Astrocyte (in vitro differentiated cells and primary cell): ENCODE data around the gene EID3. TPM values are rescaled to one million over a fixed set of nuclear protein-coding genes. Genes with fewer than 3 reads are reported as not detected.
"Not testable (repeated sequence)": the region's sequence is repeated elsewhere in the genome, so short reads cannot be mapped to it uniquely, and the experiment has no call there.

Experiments
- DNase-seq: peaks from one replicate; pipeline ENCODE4 v3.0.0-alpha.2; 2010; ENCODE audit warnings: low read depth
- FAIRE-seq: peaks from 2 replicates; lab custom pipeline; 2011; peaks lifted over from hg19 to GRCh38; lab: Jason Lieb, UNC
- H2AFZ ChIP-seq: 2 replicates; pipeline ENCODE4 v1.6.0; 2012; ENCODE audit warnings: low read depth, low read length, inconsistent platforms
- H3K27ac ChIP-seq: 2 replicates; pipeline ENCODE4 v1.5.1; 2011; ENCODE audit warnings: low read depth, low read length, inconsistent platforms
- H3K27me3 ChIP-seq: 2 replicates; pipeline ENCODE4 v1.6.0; 2011; ENCODE audit warnings: low read length, inconsistent platforms; ENCODE audit not compliant: insufficient read depth
- H3K36me3 ChIP-seq: 2 replicates; pipeline ENCODE4 v1.5.1; 2011; ENCODE audit warnings: low read length, inconsistent platforms; ENCODE audit not compliant: insufficient read depth
- H3K4me1 ChIP-seq: 2 replicates; pipeline ENCODE4 v1.5.1; 2011; ENCODE audit warnings: low read length, inconsistent platforms; ENCODE audit not compliant: insufficient read depth
- H3K4me2 ChIP-seq: 2 replicates; pipeline ENCODE4 v1.6.0; 2012; ENCODE audit warnings: low read length, inconsistent platforms
- H3K4me3 ChIP-seq: 2 replicates; pipeline ENCODE4 v1.5.1; 2011; ENCODE audit warnings: low read depth, mild to moderate bottlenecking, low read length, inconsistent platforms; ENCODE audit not compliant: insufficient read depth
- H3K79me2 ChIP-seq: 2 replicates; pipeline ENCODE4 v1.6.0; 2012; ENCODE audit warnings: mild to moderate bottlenecking, low read length, inconsistent platforms; ENCODE audit not compliant: insufficient read depth
- H3K9ac ChIP-seq: 2 replicates; pipeline ENCODE4 v1.6.0; 2012; ENCODE audit warnings: mild to moderate bottlenecking, low read length, inconsistent platforms
- H3K9me3 ChIP-seq: 2 replicates; pipeline ENCODE4 v1.5.1; 2012; ENCODE audit warnings: low read depth, mild to moderate bottlenecking, low read length, inconsistent platforms; ENCODE audit not compliant: insufficient read depth
- H4K20me1 ChIP-seq: 2 replicates; pipeline ENCODE4 v1.6.0; 2012; ENCODE audit warnings: low read length, inconsistent platforms; ENCODE audit not compliant: insufficient read depth
- H3K27ac Mint-ChIP-seq: one replicate; pipeline ENCODE4 v1.8.0; 2021; ENCODE audit warnings: mild to moderate bottlenecking, mixed read lengths; ENCODE audit not compliant: unreplicated experiment
- H3K27me3 Mint-ChIP-seq: one replicate; pipeline ENCODE4 v1.8.0; 2021; ENCODE audit warnings: low read depth, mixed read lengths; ENCODE audit not compliant: unreplicated experiment
- H3K36me3 Mint-ChIP-seq: one replicate; pipeline ENCODE4 v1.8.0; 2021; ENCODE audit warnings: low read depth, mixed read lengths; ENCODE audit not compliant: unreplicated experiment
- H3K4me1 Mint-ChIP-seq: one replicate; pipeline ENCODE4 v1.8.0; 2021; ENCODE audit warnings: low read depth, mixed read lengths; ENCODE audit not compliant: unreplicated experiment
- H3K4me3 Mint-ChIP-seq: one replicate; pipeline ENCODE4 v1.8.0; 2021; ENCODE audit warnings: mild to moderate bottlenecking, moderate library complexity, mixed read lengths; ENCODE audit not compliant: unreplicated experiment
- H3K9me3 Mint-ChIP-seq: one replicate; pipeline ENCODE4 v1.8.0; 2021; ENCODE audit warnings: mild to moderate bottlenecking, mixed read lengths; ENCODE audit not compliant: unreplicated experiment
- EZH2 ChIP-seq: IDR thresholded peaks from 2 replicates; pipeline ENCODE4 v1.6.1; 2012; ENCODE audit warnings: mild to moderate bottlenecking, low read length, inconsistent platforms; ENCODE audit not compliant: insufficient read depth
- total RNA-seq: library from RNA; stranded (reverse); gene quantifications from 2 replicates; pipeline ENCODE4 v1.2.1, GENCODE V29; 2021
- TF ChIP-seq, protein P1 (sequence below): IDR thresholded peaks from 2 replicates; pipeline ENCODE4 v1.5.1; 2011; ENCODE audit warnings: low read depth, mild to moderate bottlenecking, inconsistent platforms, low read length, moderate library complexity; ENCODE audit not compliant: insufficient read depth

The EID3 gene
- total RNA-seq, 1 donor from 2014 or later, result 1.9 TPM

GRCh38 chr12:104320627-104321024 is 17.1 kb downstream of the EID3 start:
- Histone ChIP-seq H3K4me2 (no peak overlapping the region), H3K9me3 (no peaks in the 10 kb centered on the region), H3K79me2 (peaks cover 33% of the 10 kb centered on the region), H3K27ac (no peak overlapping the region), H3K36me3 (peaks cover 66% of the 10 kb centered on the region), H3K27me3 (no peaks in the 10 kb centered on the region), H2AFZ (no peak overlapping the region), H3K9ac (no peak overlapping the region), H4K20me1 (peaks cover 37% of the 10 kb centered on the region), H3K4me1 (no peaks in the 10 kb centered on the region), H3K4me3 (no peak overlapping the region)
- Mint-ChIP-seq H3K27ac (no peak overlapping the region), H3K9me3 (no peaks in the 10 kb centered on the region), H3K4me1 (no peaks in the 10 kb centered on the region), H3K4me3 (no peak overlapping the region), H3K27me3 (no peaks in the 10 kb centered on the region), H3K36me3 (peaks cover 16% of the 10 kb centered on the region)
- FAIRE-seq (no peak), DNase-seq (no peak)
- TF ChIP-seq, protein P1, sequence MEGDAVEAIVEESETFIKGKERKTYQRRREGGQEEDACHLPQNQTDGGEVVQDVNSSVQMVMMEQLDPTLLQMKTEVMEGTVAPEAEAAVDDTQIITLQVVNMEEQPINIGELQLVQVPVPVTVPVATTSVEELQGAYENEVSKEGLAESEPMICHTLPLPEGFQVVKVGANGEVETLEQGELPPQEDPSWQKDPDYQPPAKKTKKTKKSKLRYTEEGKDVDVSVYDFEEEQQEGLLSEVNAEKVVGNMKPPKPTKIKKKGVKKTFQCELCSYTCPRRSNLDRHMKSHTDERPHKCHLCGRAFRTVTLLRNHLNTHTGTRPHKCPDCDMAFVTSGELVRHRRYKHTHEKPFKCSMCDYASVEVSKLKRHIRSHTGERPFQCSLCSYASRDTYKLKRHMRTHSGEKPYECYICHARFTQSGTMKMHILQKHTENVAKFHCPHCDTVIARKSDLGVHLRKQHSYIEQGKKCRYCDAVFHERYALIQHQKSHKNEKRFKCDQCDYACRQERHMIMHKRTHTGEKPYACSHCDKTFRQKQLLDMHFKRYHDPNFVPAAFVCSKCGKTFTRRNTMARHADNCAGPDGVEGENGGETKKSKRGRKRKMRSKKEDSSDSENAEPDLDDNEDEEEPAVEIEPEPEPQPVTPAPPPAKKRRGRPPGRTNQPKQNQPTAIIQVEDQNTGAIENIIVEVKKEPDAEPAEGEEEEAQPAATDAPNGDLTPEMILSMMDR, result no peak
- TF ChIP-seq EZH2, result no peak

- no peaks in the 10 kb centered on the region for H3K9me3 Mint-ChIP-seq
- no peak overlapping the region for H3K27ac Mint-ChIP-seq
- FAIRE-seq (no peak), DNase-seq (no peak)
- no peak overlapping the region for H3K4me3 ChIP-seq
- TF ChIP-seq, protein P1, result no peak
- no peak for TF ChIP-seq EZH2
- H3K9me3 ChIP-seq, result no peaks in the 10 kb centered on the region
- no peak overlapping the region for H3K4me3 Mint-ChIP-seq
- no peak overlapping the region for H3K27ac ChIP-seq
- no peaks in the 10 kb centered on the region for H3K4me1 ChIP-seq
- no peaks in the 10 kb centered on the region for H3K4me1 Mint-ChIP-seq
- peaks cover 13% of the 10 kb centered on the region for H3K36me3 Mint-ChIP-seq
- H3K27me3 ChIP-seq, result no peaks in the 10 kb centered on the region
- peaks cover 35% of the 10 kb centered on the region for H4K20me1 ChIP-seq
- H3K9ac ChIP-seq, result no peak overlapping the region
- no peak overlapping the region for H2AFZ ChIP-seq
- no peaks in the 10 kb centered on the region for H3K27me3 Mint-ChIP-seq
- peaks cover 26% of the 10 kb centered on the region for H3K79me2 ChIP-seq
- H3K36me3 ChIP-seq, result peaks cover 63% of the 10 kb centered on the region
- H3K4me2 ChIP-seq, result no peak overlapping the region
Measured at GRCh38 chr12:104321949-104322348, 18.4 kb downstream of the EID3 start.

DNA sequence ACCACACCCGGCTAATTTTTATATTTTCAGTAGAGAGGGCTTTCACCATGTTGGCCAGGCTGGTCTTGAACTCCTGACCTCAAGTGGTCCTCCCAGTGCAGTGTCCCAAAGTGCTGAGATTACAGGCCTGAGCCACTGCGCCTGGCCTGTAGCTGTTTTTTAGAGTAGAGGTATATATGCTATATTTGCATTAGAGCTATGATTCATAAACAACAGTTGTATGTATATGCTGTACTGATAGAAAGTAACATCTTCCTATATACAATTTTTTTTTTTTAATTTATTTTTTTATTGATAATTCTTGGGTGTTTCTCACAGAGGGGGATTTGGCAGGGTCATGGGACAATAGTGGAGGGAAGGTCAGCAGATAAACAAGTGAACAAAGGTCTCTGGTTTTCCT is 19.0 kb downstream of the EID3 start:
- not testable (repeated sequence) for H3K27me3 ChIP-seq, H3K9ac ChIP-seq, H2AFZ ChIP-seq, H3K4me1 ChIP-seq, H3K9me3 ChIP-seq, DNase-seq, H3K4me1 Mint-ChIP-seq, H3K4me3 ChIP-seq, H3K4me3 Mint-ChIP-seq, FAIRE-seq, H3K27ac Mint-ChIP-seq, H3K27ac ChIP-seq, H3K9me3 Mint-ChIP-seq, H3K27me3 Mint-ChIP-seq, H3K4me2 ChIP-seq
- Histone ChIP-seq H4K20me1 (peaks cover 35% of the 10 kb centered on the region), H3K36me3 (peaks cover 63% of the 10 kb centered on the region), H3K79me2 (peaks cover 22% of the 10 kb centered on the region)
- H3K36me3 Mint-ChIP-seq, result peaks cover 17% of the 10 kb centered on the region
